HCT116 (cell line): ENCODE data around the gene SPTBN4. TPM values are rescaled to one million over a fixed set of nuclear protein-coding genes. Genes with fewer than 3 reads are reported as not detected.

Experiments used
- ATAC-seq: fragments of 200-7000 bp; cut with Tn5 transposase; 2 replicates; pipeline ENCODE4 v1.9.1; 2020; ENCODE audit warnings: mild to moderate bottlenecking, moderate library complexity
- BruUV-seq: library from RNA; stranded (reverse); fragments of 400-500 nt; replicated peaks from 2 replicates; lab custom pipeline; 2021; lab: Mats Ljungman, UMichigan
- CTCF ChIA-PET: fragments of 300-600 bp; sonication (Branson Sonifier 250); formaldehyde crosslinking; loops from one replicate; lab custom pipeline; 2021; ENCODE audit warnings: antibody characterized with exemption; lab: Charles Lee
- POLR2A ChIA-PET: fragments of 300-600, 350-600 bp; sonication (Branson Sonifier 250); formaldehyde crosslinking; loops from one replicate; lab custom pipeline; 2021; ENCODE audit warnings: antibody characterized with exemption; lab: Charles Lee
- RAD21 ChIA-PET, 2 experiments: fragments of 300-600 bp; sonication (Branson Sonifier 250); formaldehyde crosslinking; loops; one replicate each; lab custom pipeline; 2023; ENCODE audit warnings: low total read pairs in 2 of 2; ENCODE audit not compliant: uncharacterized antibody in 2 of 2, unreplicated experiment in 2 of 2, low non-redundant PET in 1 of 2; lab: Charles Lee
- DNase-seq: peaks from one replicate; pipeline ENCODE4 v3.0.0-alpha.2; 2010; ENCODE audit warnings: low read depth, low spot score
- H2AFZ ChIP-seq: fragments of 200-600 bp; shearing (Covaris generic), sonication (generic); 2 replicates; pipeline ENCODE4 v1.6.1; 2017; ENCODE audit warnings: low read depth, mixed run types, mixed read lengths, antibody characterized with exemption, low read length; ENCODE audit not compliant: poor library complexity, severe bottlenecking
- H3K27ac ChIP-seq: 2 replicates; pipeline ENCODE4 v1.5.1; 2012; ENCODE audit warnings: low read depth, low read length
- H3K27me3 ChIP-seq: fragments of 200-600 bp; sonication (generic); 2 replicates; pipeline ENCODE4 v1.6.1; 2016; ENCODE audit warnings: mixed run types, low read length, mixed read lengths; ENCODE audit not compliant: insufficient read depth
- H3K36me3 ChIP-seq, 2 experiments: fragments of 200-500 bp in 1 of 2; fragments of 200-600 bp in 1 of 2; sonication (Bioruptor generic) in 1 of 2; sonication (generic) in 1 of 2; 2 replicates each; pipeline versions ENCODE4 v1.5.1 to v1.6.1; 2014 to 2016; ENCODE audit warnings: low read length in 2 of 2, inconsistent platforms in 1 of 2, mixed read lengths in 1 of 2, mixed run types in 1 of 2; ENCODE audit not compliant: insufficient read depth in 2 of 2, control insufficient read depth in 1 of 2
- H3K4me1 ChIP-seq, 2 experiments: fragments of 200-600 bp in 1 of 2; sonication (generic) in 1 of 2; 2 replicates each; pipeline versions ENCODE4 v1.5.1 to v1.6.1; 2012 to 2017; ENCODE audit warnings: low read length in 2 of 2, inconsistent platforms in 1 of 2, mild to moderate bottlenecking in 1 of 2, mixed read lengths in 1 of 2, mixed run types in 1 of 2, moderate library complexity in 1 of 2; ENCODE audit not compliant: insufficient read depth in 2 of 2, control insufficient read depth in 1 of 2
- H3K4me2 ChIP-seq: fragments of 200-600 bp; sonication (generic); 2 replicates; pipeline ENCODE4 v1.6.1; 2017; ENCODE audit warnings: mixed run types, low read length, mixed read lengths
- H3K4me3 ChIP-seq, 2 experiments: fragments of 200-600 bp in 1 of 2; sonication (generic) in 1 of 2; replicated peaks in 1 of 2; 2 replicates each; pipeline ENCODE4 v1.5.1; 2011 to 2016; ENCODE audit warnings: low read length in 2 of 2, control low read depth in 1 of 2, low read depth in 1 of 2, mild to moderate bottlenecking in 1 of 2, mixed read lengths in 1 of 2, mixed run types in 1 of 2
- H3K79me2 ChIP-seq: fragments of 200-600 bp; sonication (generic); 2 replicates; pipeline ENCODE4 v1.6.1; 2017; ENCODE audit warnings: mild to moderate bottlenecking, mixed run types, low read length, moderate library complexity, mixed read lengths; ENCODE audit not compliant: insufficient read depth
- H3K9ac ChIP-seq: fragments of 200-600 bp; sonication (generic); 2 replicates; pipeline ENCODE4 v1.6.1; 2016; ENCODE audit warnings: low read length, mixed read lengths
- H3K9me2 ChIP-seq: fragments of 200-600 bp; sonication (generic), shearing (Covaris generic); 2 replicates; pipeline ENCODE4 v1.6.1; 2017; ENCODE audit warnings: mixed run types, mild to moderate bottlenecking, moderate library complexity; ENCODE audit not compliant: insufficient read depth
- H3K9me3 ChIP-seq, 2 experiments: fragments of 200-500 bp in 1 of 2; fragments of 200-600 bp in 1 of 2; sonication (Bioruptor generic) in 1 of 2; sonication (generic) in 1 of 2; 2 replicates each; pipeline ENCODE4 v1.6.1; 2014 to 2017; ENCODE audit warnings: low read length in 2 of 2, mixed read lengths in 2 of 2, inconsistent platforms in 1 of 2, low read depth in 1 of 2, mild to moderate bottlenecking in 1 of 2, mixed run types in 1 of 2, moderate library complexity in 1 of 2; ENCODE audit not compliant: control insufficient read depth in 1 of 2, insufficient read depth in 1 of 2
- H4K20me1 ChIP-seq: fragments of 200-600 bp; sonication (generic), shearing (Covaris generic); 2 replicates; pipeline ENCODE4 v1.6.1; 2017; ENCODE audit warnings: mixed run types, mild to moderate bottlenecking, moderate library complexity; ENCODE audit not compliant: insufficient read depth
- CBX3 ChIP-seq: IDR thresholded peaks from 2 replicates; pipeline ENCODE4 v1.6.1; 2012; ENCODE audit warnings: low read depth
- CEBPB ChIP-seq: IDR thresholded peaks from 2 replicates; pipeline ENCODE4 v1.6.1; 2012; ENCODE audit warnings: low read depth
- EZH2phosphoT487 ChIP-seq: fragments of 200-600 bp; IDR thresholded peaks from 2 replicates; pipeline ENCODE4 v1.6.1; 2018; ENCODE audit warnings: antibody characterized with exemption, borderline replicate concordance
- POLR2A ChIP-seq: IDR thresholded peaks from 2 replicates; pipeline ENCODE4 v1.7.0; 2011; ENCODE audit warnings: borderline replicate concordance; ENCODE audit not compliant: insufficient read depth, insufficient read length; ENCODE audit errors: extremely low read depth
- RAD21 ChIP-seq: IDR thresholded peaks from 2 replicates; pipeline ENCODE4 v1.6.1; 2012; ENCODE audit warnings: low read depth, mild to moderate bottlenecking
- SIN3A ChIP-seq: IDR thresholded peaks from 2 replicates; pipeline ENCODE4 v1.6.1; 2012; ENCODE audit warnings: low read depth
- SRF ChIP-seq: IDR thresholded peaks from 2 replicates; pipeline ENCODE4 v1.6.1; 2012; ENCODE audit warnings: low read depth
- TCF7L2 ChIP-seq: IDR thresholded peaks from 2 replicates; pipeline ENCODE4 v1.7.0; 2011; ENCODE audit warnings: borderline replicate concordance, inconsistent platforms; ENCODE audit not compliant: insufficient read depth, insufficient read length; ENCODE audit errors: extremely low read depth
- ZFX ChIP-seq: fragments of 450-650 bp; IDR thresholded peaks from 2 replicates; pipeline ENCODE4 v1.6.1; 2017
- ZNF274 ChIP-seq: fragments of 200-500 bp; sonication (Bioruptor generic); IDR thresholded peaks from 2 replicates; pipeline ENCODE4 v1.6.1; 2014; ENCODE audit warnings: mild to moderate bottlenecking, low read depth, low read length, inconsistent platforms
- intact Hi-C: fragments of 100-400 bp; cut with micrococcal nuclease; formaldehyde crosslinking; loops from 2 replicates; pipeline ENCODE4 v1.10.0; 2022
- total RNA-seq: library from RNA; stranded (reverse); gene quantifications from one replicate; pipeline ENCODE4 v1.2.1, GENCODE V29; 2021; ENCODE audit not compliant: unreplicated experiment
- TF ChIP-seq, protein P1 (sequence below), 3 experiments: fragments of 200-600 bp in 1 of 3; sonication (generic) in 1 of 3; IDR thresholded peaks in 2 of 3; conservative IDR thresholded peaks in 1 of 3; 2 replicates each; pipeline ENCODE4 v1.5.1; 2012 to 2017; ENCODE audit warnings: low read depth in 2 of 3, low read length in 2 of 3, antibody characterized with exemption in 1 of 3, borderline replicate concordance in 1 of 3, control low read depth in 1 of 3, mild to moderate bottlenecking in 1 of 3, mixed read lengths in 1 of 3, mixed run types in 1 of 3, moderate library complexity in 1 of 3; ENCODE audit not compliant: insufficient read depth in 1 of 3

Gene SPTBN4
- total RNA-seq, 1 experiment from 2014 or later, result 4.6 TPM

DNA sequence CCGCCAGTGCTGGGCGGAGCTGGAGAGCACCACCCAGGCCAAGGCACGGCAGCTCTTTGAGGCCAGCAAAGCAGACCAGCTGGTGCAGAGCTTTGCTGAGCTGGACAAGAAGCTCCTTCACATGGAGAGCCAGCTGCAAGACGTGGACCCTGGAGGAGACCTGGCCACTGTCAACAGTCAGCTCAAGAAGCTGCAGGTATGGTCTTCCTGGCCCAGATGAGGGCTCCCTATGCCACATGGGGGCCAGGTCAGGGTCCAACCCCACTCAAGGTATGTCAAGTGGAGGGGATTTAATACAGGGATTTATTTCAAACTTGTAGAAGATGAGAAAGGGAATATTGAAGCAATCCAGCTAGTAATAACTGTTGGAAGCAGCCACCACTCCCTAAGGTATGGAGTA lies 67.3 kb downstream of the SPTBN4 start:
- peaks cover 17 to 22% of the 10 kb centered on the region in 2 experiments for H3K4me1 ChIP-seq
- no peaks in the 10 kb centered on the region for H3K27me3 ChIP-seq
- H3K4me3 ChIP-seq, result no peak overlapping the region
- TF ChIP-seq RAD21 (no peak), POLR2A (no peak), ZNF274 (no peak), TCF7L2 (no peak), SIN3A (no peak), ZFX (no peak), SRF (no peak), EZH2phosphoT487 (no peak), CEBPB (no peak), CBX3 (no peak)
- TF ChIP-seq, protein P1, sequence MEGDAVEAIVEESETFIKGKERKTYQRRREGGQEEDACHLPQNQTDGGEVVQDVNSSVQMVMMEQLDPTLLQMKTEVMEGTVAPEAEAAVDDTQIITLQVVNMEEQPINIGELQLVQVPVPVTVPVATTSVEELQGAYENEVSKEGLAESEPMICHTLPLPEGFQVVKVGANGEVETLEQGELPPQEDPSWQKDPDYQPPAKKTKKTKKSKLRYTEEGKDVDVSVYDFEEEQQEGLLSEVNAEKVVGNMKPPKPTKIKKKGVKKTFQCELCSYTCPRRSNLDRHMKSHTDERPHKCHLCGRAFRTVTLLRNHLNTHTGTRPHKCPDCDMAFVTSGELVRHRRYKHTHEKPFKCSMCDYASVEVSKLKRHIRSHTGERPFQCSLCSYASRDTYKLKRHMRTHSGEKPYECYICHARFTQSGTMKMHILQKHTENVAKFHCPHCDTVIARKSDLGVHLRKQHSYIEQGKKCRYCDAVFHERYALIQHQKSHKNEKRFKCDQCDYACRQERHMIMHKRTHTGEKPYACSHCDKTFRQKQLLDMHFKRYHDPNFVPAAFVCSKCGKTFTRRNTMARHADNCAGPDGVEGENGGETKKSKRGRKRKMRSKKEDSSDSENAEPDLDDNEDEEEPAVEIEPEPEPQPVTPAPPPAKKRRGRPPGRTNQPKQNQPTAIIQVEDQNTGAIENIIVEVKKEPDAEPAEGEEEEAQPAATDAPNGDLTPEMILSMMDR (IDR thresholded peaks at IDR 0.05 in 2 of 3, conservative IDR thresholded peaks at IDR 0.05 in 1 of 3; ENCODE audit: borderline replicate concordance in 1 of 3, insufficient read depth in 1 of 3, low read depth in 2 of 3, low read length in 2 of 3), result no peak
- no peaks in the 10 kb centered on the region for H4K20me1 ChIP-seq
- BruUV-seq, result no TSS peak
- ATAC-seq, result no peak
- no peak overlapping the region for H3K27ac ChIP-seq
- H3K79me2 ChIP-seq, result no peaks in the 10 kb centered on the region
- H3K4me2 ChIP-seq, result no peak overlapping the region
- POLR2A ChIA-PET, result interaction anchor here (0.9 kb wide), 1 partner anchor 15 kb away, joined by 3 read pairs; no protein-coding TSS in a partner anchor
- RAD21 ChIA-PET, result no interaction called here
- intact Hi-C loops, result no loop called here
- peaks cover 0 to 7% of the 10 kb centered on the region in 2 experiments; a peak in 1 of 4 replicates for H3K36me3 ChIP-seq
- no peak overlapping the region for H2AFZ ChIP-seq
- CTCF ChIA-PET, result interaction anchor here (1.0 kb wide), 1 partner anchor 15 kb away, joined by 3 read pairs; no protein-coding TSS in a partner anchor
- H3K9me3 ChIP-seq, result peaks cover 0 to 9% of the 10 kb centered on the region in 2 experiments; a peak in 2 of 4 replicates
- H3K9me2 ChIP-seq, result no peaks in the 10 kb centered on the region
- no peak overlapping the region for H3K9ac ChIP-seq
- DNase-seq, result no peak
